NAMALWA (cell line): ENCODE measurements around the gene TBC1D22A.
"Not testable (repeated sequence)": the region's sequence is repeated elsewhere in the genome, so short reads cannot be mapped to it uniquely, and the experiment has no call there.

Experiments used
- DNase-seq: peaks from one replicate; pipeline ENCODE4 v3.0.0-alpha.2; 2015; ENCODE audit warnings: low spot score

The TBC1D22A gene

DNA sequence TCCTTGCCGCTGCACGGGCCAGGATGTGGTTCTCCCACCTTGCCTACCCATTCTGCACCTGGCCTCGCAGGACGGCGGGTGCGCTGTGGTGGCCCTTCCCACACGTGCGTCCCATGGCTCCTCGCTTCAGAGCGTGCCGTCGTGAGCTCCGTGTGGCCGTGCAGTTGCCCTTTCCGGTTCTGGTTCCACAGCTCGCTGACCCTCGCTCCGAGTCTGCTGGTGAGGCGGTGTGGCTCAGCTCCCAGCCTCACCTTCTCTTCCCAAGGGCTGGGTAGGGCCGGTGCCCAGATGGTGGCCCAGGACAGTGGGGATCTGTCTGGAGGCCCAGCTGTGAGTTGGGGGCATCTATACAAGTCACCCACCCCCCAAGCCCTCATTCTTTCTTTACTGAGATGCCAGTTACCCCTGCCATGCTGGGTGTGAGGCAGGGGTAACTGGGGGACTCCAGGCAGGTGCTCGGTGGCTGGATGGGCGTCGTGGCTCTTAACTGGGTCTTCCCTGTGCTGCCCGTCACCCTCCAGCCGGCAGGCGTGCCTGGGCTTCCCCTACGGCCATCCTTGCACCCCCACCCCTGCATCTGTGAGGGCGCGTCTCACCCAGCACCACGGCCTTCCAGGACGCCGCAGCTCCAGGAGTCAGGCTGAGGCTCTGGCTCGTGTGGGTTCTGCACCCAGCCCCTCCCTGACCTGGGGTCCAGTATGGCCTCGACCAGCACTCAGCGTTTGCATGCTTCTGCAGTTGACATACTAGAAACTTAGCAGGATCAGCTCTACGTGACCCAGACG lies 395.2 kb downstream of the TBC1D22A start:
- no peak for DNase-seq

DNA sequence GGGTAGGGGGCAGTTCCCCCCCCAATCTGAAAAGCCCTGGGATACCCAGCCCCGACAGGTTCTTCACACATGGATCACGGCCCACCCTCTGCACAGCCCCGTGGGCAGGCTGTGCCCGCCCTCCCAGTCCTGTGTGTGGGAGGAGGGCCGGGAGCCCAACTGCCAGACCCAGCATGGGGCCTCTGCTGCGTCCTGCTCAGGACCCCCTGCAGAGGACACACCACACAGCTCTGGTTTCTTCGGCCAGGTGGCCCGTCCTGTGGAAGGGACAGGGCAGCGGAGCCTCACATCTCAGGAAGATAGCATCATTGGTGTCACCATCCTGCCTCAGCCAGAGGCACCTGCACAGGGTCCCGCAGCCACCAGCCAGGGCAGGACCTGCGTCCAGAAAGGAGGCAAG lies 396.0 kb downstream of the TBC1D22A start:
- no peak for DNase-seq

- no peak for DNase-seq
These were observed 397.1 kb downstream of the TBC1D22A start for GRCh38 chr22:47159592-47159991.

DNA sequence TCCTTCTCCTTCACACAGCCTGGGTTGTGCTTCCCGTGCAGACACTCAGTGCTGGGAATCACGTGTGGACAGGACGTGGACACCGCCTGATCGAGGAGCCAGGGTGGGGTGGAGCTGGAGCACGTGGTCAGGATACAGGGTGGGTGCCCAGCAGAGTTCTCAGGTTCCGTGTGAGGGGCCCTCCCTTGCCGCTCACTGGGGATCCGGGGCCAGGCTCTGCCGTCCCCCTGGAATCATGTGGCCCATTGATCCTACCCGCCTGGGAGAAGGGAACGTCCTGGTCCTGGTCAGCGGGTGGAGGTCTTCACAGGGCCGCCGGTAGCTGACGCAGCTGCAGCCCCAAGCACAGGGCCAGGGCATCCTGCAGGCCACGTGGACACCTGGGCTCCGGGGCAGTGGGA lies 397.7 kb downstream of the TBC1D22A start:
- DNase-seq: no peak

DNA sequence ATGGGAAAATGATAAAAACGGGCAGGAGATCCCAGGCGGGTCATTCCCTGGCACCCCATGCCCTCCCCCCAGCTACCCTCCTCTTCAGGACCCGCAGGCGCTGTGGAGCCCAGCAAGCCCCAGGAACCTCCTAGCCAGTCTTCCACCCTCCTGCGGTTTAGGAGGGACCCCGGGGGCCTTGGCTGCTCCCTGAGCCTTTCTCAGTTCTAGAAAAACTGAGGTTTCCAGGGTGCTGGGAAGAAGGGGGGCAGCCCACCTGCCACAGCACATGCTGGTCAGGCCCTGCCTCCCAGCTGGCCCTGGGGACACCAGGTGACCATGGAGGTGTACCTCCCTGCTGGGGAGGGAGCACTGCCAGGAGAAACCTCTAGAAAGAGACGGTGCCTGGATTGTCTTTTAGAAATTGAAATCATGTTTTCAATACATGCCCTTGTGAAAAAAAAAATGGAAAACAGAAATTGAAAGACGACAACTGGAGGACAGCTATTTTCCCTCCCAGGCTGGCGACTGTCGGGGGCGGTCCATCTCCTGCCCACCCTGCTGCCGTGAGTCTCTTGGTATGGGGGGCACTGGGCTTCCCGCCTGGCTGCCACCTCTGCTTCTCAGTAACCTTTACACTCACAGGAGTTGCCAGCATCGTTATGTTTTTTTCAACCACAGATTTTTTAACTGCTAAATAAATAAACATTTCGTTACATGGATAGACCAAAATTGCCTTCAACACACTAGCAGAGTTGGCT lies 398.5 kb downstream of the TBC1D22A start:
- DNase-seq: no peak

GRCh38 chr22:47161631-47162030 lies 399.2 kb downstream of the TBC1D22A start:
- DNase-seq: no peak

DNA sequence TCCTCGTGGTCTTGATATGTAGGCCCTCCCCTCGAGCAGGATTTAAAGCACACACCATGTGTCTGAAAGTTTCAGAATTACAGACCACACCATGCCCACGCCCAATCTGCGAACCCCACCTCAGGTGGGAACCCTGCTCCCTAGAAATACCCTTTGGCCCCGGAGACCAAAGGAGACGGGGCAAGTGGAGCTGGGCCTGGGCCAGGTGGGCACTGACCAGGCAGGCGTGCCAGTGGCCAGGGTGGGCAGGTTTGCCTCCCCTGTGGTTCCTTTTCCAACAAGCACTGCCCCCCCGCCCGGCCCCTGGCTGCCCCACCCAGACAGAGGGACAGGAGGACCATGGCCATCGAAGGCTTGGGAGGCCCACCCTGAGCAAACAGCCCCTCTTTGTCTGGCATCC lies 400.4 kb downstream of the TBC1D22A start:
- no peak for DNase-seq

DNA sequence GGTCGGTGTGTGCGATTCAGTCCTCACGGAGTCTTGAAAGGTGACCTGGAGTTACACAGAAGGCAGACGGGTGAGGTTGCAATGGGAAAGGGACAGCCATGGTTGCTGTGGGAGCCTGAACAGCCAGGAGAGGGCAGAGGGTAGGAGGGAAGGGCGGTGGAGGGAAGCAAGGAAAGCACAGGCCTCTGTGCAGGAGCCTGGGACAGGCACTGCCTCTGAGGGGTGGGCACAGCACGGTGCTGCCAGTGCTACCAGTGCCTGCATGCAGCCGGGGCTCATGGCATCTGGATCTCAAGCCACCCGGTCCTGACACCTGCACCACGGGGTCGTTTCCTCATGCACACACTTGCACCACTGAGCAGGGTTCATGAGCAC lies 401.0 kb downstream of the TBC1D22A start:
- no peak for DNase-seq

- DNase-seq: no peak
These were observed 401.5 kb downstream of the TBC1D22A start for GRCh38 chr22:47163856-47164513.

DNA sequence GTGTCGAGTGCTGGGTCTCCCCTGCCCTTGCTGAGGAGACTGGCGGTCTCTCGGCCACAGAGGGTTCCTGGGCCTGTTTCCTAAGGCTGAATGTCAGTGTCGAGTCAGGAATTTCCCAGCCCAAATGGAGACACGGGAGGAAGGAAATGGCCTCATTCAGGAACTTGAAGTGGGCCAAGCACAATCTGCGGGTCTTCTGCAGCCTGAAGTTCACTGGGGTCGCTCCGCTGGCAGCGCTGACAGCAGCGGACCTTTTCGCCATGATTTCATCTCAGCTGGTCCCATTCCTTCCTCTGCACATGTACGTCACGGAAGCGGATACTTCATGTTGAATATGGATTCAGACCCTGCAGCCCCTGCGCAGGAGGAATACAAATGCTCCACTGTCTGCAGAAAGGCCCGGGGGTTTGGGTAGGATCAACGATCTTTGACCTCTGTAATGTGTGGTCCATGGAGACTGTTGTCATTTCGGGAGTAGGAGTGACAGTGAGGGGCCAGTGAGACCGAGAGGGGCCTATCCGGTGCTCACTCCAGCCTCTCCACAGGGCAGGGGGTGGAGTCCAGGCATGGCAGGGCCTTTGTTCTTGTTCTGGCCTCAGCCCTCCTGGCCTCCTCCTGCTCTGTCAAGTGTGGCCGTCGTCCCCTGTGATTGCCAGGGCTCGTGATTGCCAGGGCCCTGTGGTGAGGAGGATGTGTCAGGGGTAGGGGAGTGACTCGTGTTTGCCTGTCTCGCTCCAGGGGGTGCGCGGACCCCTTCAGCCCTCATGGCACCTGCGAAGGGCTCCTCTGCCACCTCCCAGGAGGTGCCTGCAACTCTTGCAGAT lies 402.3 kb downstream of the TBC1D22A start:
- no peak for DNase-seq

- no peak for DNase-seq
These were observed 403.0 kb downstream of the TBC1D22A start for GRCh38 chr22:47165338-47166032.

- DNase-seq: no peak
These were observed 403.6 kb downstream of the TBC1D22A start for GRCh38 chr22:47166033-47166404.

- DNase-seq: no peak
These were observed 404.1 kb downstream of the TBC1D22A start for GRCh38 chr22:47166446-47167016.

- no peak for DNase-seq
These were observed 404.6 kb downstream of the TBC1D22A start for GRCh38 chr22:47167056-47167455.

DNA sequence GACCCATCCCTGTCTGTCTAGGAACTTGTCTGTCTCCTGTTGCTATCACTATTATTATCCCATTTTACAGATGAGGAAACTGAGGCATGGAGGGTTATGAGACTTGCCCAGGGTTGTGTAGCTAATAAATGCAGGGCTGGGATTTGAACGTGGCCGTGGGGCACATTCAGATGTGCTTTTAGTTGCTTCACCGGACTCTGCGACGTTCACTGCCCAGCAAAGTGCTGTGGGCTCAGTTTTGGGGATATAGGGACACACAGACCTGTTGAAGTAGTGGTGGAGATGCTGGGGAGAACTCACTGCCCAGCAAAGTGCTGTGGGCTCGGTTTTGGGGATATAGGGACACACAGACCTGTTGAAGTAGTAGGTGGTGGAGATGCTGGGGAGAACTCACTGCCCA lies 405.5 kb downstream of the TBC1D22A start:
- not testable (repeated sequence) for DNase-seq

- no peak for DNase-seq
These were observed 406.0 kb downstream of the TBC1D22A start for GRCh38 chr22:47168441-47168840.

- no peak for DNase-seq
These were observed 406.7 kb downstream of the TBC1D22A start for GRCh38 chr22:47168900-47169800.

DNA sequence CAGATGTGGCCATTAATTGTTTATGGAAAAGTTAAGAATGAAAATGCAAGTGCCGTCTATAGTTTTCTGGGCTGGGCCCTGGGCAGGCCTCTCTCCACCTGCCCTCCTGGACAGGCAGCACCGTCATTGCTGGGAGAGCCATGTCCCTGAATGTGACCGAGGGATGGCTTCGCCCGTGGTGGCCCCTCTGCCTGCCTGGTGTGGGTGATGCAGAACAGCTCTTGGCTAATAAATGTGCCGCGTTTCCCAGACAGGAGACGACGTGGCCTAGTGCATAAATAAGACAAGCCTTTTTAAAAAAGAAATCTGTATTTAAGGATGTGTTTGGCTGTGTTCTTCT lies 407.3 kb downstream of the TBC1D22A start:
- DNase-seq: no peak

- DNase-seq: not testable (repeated sequence)
These were observed 408.3 kb downstream of the TBC1D22A start for GRCh38 chr22:47170511-47171440.
